HepG2 (cell line): Measurements from ENCODE around the gene NEU4. TPM values are rescaled to one million over a fixed set of nuclear protein-coding genes. Genes with fewer than 3 reads are reported as not detected.
A peak's percentile ranks its signal among the peaks of the same experiment; 100 is the strongest.

Source experiments
- ATAC-seq: fragments of 200-7000 bp; cut with Tn5 transposase; 3 replicates; pipeline ENCODE4 v1.9.1; 2020; ENCODE audit warnings: mild to moderate bottlenecking, moderate library complexity
- BruUV-seq: library from RNA; stranded (reverse); fragments of 400-500 nt; replicated peaks from 2 replicates; lab custom pipeline; 2021; lab: Mats Ljungman, UMichigan
- CTCF ChIA-PET: fragments of 300-600 bp; formaldehyde crosslinking; extraction: SDS; loops from one replicate; lab custom pipeline; 2021; ENCODE audit warnings: low total read pairs, inconsistent platforms, low intra/inter-chr PET ratio; lab: Yijun Ruan, JAX
- POLR2A ChIA-PET: fragments of 350-600 bp; sonication (Branson Sonifier 250); formaldehyde crosslinking; loops from one replicate; lab custom pipeline; 2020; ENCODE audit warnings: antibody characterized with exemption, inconsistent platforms; lab: Yijun Ruan, JAX
- DNase-seq: peaks from one replicate; pipeline ENCODE4 v3.0.0-alpha.2; 2015; ENCODE audit warnings: low spot score
- FAIRE-seq: peaks from 3 replicates; lab custom pipeline; 2011; peaks lifted over from hg19 to GRCh38; lab: Jason Lieb, UNC
- H2AFZ ChIP-seq: one replicate; pipeline ENCODE4 v1.6.1; 2011; ENCODE audit warnings: low read length, inconsistent platforms
- H3K27ac ChIP-seq: fragments of 300-600 bp; 3 replicates; pipeline ENCODE4 v1.8.0; 2011; ENCODE audit warnings: mixed run types, mild to moderate bottlenecking, mixed read lengths, low read length, inconsistent platforms; ENCODE audit not compliant: insufficient read depth; ENCODE audit errors: extremely low read length
- H3K27me3 ChIP-seq, 2 experiments: fragments of 200-600 bp in 1 of 2; 2 replicates in 1 of 2; 3 replicates in 1 of 2; pipeline versions ENCODE4 v1.6.0 to v1.8.0; 2011; ENCODE audit warnings: low read length in 2 of 2, mild to moderate bottlenecking in 2 of 2, moderate library complexity in 2 of 2, inconsistent platforms in 1 of 2; ENCODE audit not compliant: insufficient read depth in 2 of 2, control insufficient read depth in 1 of 2
- H3K36me3 ChIP-seq, 2 experiments: fragments of 200-600 bp in 1 of 2; replicated peaks in 1 of 2; 2 replicates in 1 of 2; 3 replicates in 1 of 2; pipeline versions ENCODE4 v1.5.1 to v1.8.0; 2011; ENCODE audit warnings: low read length in 2 of 2, inconsistent platforms in 1 of 2; ENCODE audit not compliant: insufficient read depth in 2 of 2, control insufficient read depth in 1 of 2
- H3K4me1 ChIP-seq: 2 replicates; pipeline ENCODE4 v1.5.1; 2012; ENCODE audit warnings: low read length, inconsistent platforms; ENCODE audit not compliant: insufficient read depth
- H3K4me2 ChIP-seq: 2 replicates; pipeline ENCODE4 v1.6.0; 2011; ENCODE audit warnings: low read depth, low read length, inconsistent platforms
- H3K4me3 ChIP-seq, 3 experiments: fragments of 200-600 bp in 1 of 3; sonication (generic), shearing (Covaris generic) in 1 of 3; replicated peaks in 1 of 3; 2 replicates each; pipeline ENCODE4 v1.5.1; 2011 to 2016; ENCODE audit warnings: low read length in 3 of 3, inconsistent platforms in 2 of 3, low read depth in 2 of 3, mild to moderate bottlenecking in 2 of 3, control low read depth in 1 of 3, mixed read lengths in 1 of 3; ENCODE audit not compliant: insufficient read depth in 1 of 3
- H3K79me2 ChIP-seq: one replicate; pipeline ENCODE4 v1.6.1; 2011; ENCODE audit warnings: low read length, inconsistent platforms; ENCODE audit not compliant: insufficient read depth
- H3K9ac ChIP-seq: 2 replicates; pipeline ENCODE4 v1.6.0; 2011; ENCODE audit warnings: mild to moderate bottlenecking, low read depth, low read length, inconsistent platforms; ENCODE audit not compliant: insufficient read depth
- H3K9me3 ChIP-seq: 2 replicates; pipeline ENCODE4 v1.5.1; 2012; ENCODE audit warnings: mild to moderate bottlenecking, low read length
- H4K20me1 ChIP-seq: 2 replicates; pipeline ENCODE4 v1.6.0; 2011; ENCODE audit warnings: inconsistent platforms, mild to moderate bottlenecking, low read length, moderate library complexity; ENCODE audit not compliant: insufficient read depth
- MTA1 ChIP-seq: sonication (generic); formaldehyde crosslinking; IDR thresholded peaks from 2 replicates; pipeline ENCODE4 v1.4.0; 2020; ENCODE audit warnings: missing genetic modification reagents, mild to moderate bottlenecking, borderline replicate concordance
- SOX5 ChIP-seq: IDR thresholded peaks from 2 replicates; pipeline ENCODE4 v1.6.1; 2016; ENCODE audit warnings: borderline replicate concordance
- ZNF101 ChIP-seq: sonication (generic); formaldehyde crosslinking; IDR thresholded peaks from 2 replicates; pipeline ENCODE4 v1.4.0; 2020; ENCODE audit warnings: mild to moderate bottlenecking, low read depth, missing genetic modification reagents, borderline replicate concordance
- ZNF432 ChIP-seq: sonication (generic); formaldehyde crosslinking; IDR thresholded peaks from 2 replicates; pipeline ENCODE4 v1.5.0; 2020; ENCODE audit warnings: missing genetic modification reagents, mild to moderate bottlenecking, borderline replicate concordance
- ZNF570 ChIP-seq: sonication (generic); formaldehyde crosslinking; IDR thresholded peaks from 2 replicates; pipeline ENCODE4 v1.4.0; 2020; ENCODE audit warnings: mild to moderate bottlenecking, missing genetic modification reagents, borderline replicate concordance
- ZNF724P ChIP-seq: sonication (generic); formaldehyde crosslinking; IDR thresholded peaks from 2 replicates; pipeline ENCODE4 v1.8.0; 2022; ENCODE audit warnings: missing genetic modification reagents, borderline replicate concordance
- WGBS: methylation state at CpG from one replicate; pipeline ENCODE4 v1.1.6; 2017; ENCODE audit warnings: low lambda C conversion rate; 5-methylcytosine and 5-hydroxymethylcytosine counted together
- in situ Hi-C: cut with HindIII; loops from 2 replicates; pipeline ENCODE4 v1.10.0; 2017; ENCODE audit warnings: low pct_unique_long_range_greater_than_20kb; ENCODE audit not compliant: extremely low pct_ligation_motif_present
- intact Hi-C: fragments of 100-400 bp; cut with micrococcal nuclease; formaldehyde crosslinking; loops from one replicate; pipeline ENCODE4 v1.10.0; 2022; ENCODE audit not compliant: unreplicated experiment
- polyA plus RNA-seq, 8 experiments: library from polyadenylated mRNA; depleted of rRNA in 3 of 8; stranded (reverse) in 7 of 8; unstranded in 1 of 8; fragments of >200 nt; fragmentation: Illumina TruSeq in 4 of 8; extraction: Trizol in 4 of 8; gene quantifications; 2 replicates each; pipeline versions ENCODE4 v1.2.1 to v1.2.3, GENCODE V29; 2011 to 2016; ENCODE audit warnings: low read depth in 4 of 8, missing spikeins in 1 of 8, mixed read lengths in 1 of 8; ENCODE audit not compliant: insufficient read depth in 1 of 8
- total RNA-seq, 5 experiments: library from RNA; depleted of rRNA; stranded (reverse); fragments of >200 nt; fragmentation: Illumina TruSeq; extraction: Trizol; gene quantifications; 2 replicates each; pipeline ENCODE4 v1.2.3, GENCODE V29; 2016; ENCODE audit warnings: low read depth in 1 of 5
- TF ChIP-seq, protein P1 (sequence below): sonication (generic); formaldehyde crosslinking; conservative IDR thresholded peaks from 2 replicates; pipeline ENCODE4 v1.4.0; 2020; ENCODE audit warnings: missing genetic modification reagents
- TF ChIP-seq, protein P2 (sequence below): sonication (generic); formaldehyde crosslinking; IDR thresholded peaks from 2 replicates; pipeline ENCODE4 v1.5.0; 2020; ENCODE audit warnings: missing genetic modification reagents
- TF ChIP-seq, protein P3 (sequence below): sonication (generic); IDR thresholded peaks from 2 replicates; pipeline ENCODE4 v1.6.1; 2016; ENCODE audit warnings: low read depth, borderline replicate concordance
- TF ChIP-seq, protein P4 (sequence below): IDR thresholded peaks from 2 replicates; pipeline ENCODE4 v1.6.1; 2016

NEU4 gene
- total and polyA plus RNA-seq, 2 of the 13 experiments (the other 11 are each of a cell fraction or from before 2014, with no cell fraction given) = 53.5 to 107 TPM

DNA sequence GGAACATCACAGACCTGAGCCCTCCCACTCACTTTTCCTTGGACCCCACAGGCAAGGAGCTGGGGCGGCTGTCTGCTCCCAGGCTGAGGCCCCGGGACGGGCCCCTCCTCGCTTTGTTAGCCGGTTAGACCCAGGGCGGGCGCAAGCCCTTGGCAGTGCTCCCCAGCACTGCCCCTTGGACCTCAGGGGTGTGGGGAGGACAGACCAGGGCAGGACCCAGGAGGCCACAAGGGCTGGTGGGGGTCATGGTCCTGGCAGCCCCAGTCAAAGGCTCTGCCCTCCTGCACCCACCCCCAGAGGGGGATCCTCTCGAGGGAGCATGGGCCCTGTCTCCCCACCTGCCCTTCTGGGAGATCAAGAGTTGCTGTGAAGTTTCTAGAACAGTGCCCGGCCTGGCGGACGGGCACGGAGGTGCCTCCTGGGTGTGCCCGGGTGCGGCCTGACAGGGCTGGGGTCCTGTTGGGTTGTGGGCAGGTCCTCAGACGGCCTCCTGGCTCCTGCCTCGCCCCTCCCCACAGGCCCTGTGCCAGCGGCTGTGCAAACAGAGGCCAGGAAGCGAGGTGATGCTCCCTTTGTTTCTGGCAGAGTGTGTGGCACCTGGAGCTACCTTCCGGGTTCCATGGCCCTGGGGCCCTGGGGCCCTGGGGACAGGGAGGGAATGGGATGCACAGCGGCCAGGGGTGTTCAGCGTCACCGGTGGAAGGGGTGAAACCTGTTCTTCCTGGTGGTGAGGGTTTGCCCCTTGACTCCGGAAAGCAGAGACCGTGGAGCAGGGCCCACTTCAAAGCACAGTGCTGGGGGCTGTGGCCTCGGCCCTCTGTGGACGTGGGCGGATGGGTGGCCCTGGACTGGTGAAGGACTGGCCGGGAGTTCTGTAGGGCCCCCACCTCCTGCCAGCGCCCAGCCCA lies 35.2 kb upstream of the NEU4 start (continued):
- TF ChIP-seq SOX5 (peak; percentile 78), ZNF570 (CRISPR knock-in tag) (no peak), ZNF432 (no peak), ZNF101 (CRISPR knock-in tag) (no peak)
- TF ChIP-seq, protein P1, sequence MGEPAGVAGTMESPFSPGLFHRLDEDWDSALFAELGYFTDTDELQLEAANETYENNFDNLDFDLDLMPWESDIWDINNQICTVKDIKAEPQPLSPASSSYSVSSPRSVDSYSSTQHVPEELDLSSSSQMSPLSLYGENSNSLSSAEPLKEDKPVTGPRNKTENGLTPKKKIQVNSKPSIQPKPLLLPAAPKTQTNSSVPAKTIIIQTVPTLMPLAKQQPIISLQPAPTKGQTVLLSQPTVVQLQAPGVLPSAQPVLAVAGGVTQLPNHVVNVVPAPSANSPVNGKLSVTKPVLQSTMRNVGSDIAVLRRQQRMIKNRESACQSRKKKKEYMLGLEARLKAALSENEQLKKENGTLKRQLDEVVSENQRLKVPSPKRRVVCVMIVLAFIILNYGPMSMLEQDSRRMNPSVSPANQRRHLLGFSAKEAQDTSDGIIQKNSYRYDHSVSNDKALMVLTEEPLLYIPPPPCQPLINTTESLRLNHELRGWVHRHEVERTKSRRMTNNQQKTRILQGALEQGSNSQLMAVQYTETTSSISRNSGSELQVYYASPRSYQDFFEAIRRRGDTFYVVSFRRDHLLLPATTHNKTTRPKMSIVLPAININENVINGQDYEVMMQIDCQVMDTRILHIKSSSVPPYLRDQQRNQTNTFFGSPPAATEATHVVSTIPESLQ (CRISPR knock-in tag) = no peak
- TF ChIP-seq, protein P2, sequence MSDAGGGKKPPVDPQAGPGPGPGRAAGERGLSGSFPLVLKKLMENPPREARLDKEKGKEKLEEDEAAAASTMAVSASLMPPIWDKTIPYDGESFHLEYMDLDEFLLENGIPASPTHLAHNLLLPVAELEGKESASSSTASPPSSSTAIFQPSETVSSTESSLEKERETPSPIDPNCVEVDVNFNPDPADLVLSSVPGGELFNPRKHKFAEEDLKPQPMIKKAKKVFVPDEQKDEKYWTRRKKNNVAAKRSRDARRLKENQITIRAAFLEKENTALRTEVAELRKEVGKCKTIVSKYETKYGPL (CRISPR knock-in tag) = no peak

DNA sequence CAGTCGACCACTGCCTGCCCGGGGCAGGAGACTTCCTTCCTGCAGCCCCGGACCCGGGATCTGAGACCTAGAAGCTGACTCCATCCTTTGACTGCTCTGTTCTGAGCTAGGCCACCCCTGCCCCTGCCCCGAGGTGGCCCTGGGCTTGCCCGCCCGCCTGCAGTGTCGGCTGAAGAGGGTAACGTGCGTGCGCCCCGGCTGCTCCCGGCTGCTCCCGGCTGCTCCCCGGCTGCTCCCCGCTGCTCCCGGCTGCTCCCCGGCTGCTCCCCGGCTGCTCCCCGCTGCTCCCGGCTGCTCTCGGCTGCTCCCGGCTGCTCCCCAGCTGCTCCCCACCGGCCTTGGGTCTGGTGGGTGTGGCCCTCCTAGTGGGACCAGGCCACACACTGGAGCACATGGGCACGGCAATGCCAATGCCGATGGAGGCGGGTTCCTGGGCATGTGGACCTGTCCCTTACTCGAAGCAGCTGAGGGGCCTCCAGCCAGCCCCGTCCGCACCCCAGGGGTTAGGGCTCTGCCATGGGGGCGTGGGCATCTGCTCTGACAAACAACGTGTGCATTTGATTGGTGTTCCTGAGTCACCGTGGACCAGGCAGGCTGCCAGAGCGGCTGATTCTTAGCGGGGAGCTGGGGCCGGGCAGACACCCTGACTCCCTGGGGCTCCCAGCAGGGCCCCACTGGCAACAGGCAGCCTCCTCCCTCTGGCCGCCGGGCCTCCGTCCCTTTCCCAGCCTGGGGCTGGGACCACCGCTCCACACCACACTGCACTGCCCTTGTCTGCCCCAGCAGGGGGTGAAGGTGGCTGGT lies 34.4 kb upstream of the NEU4 start:
- H3K27ac ChIP-seq = peak overlapping the region; percentile 92
- ATAC-seq (peak; percentile 12), DNase-seq (peak; percentile 79), FAIRE-seq (no peak)
- H3K9ac ChIP-seq = peak overlapping the region; percentile 92
- H3K79me2 ChIP-seq = peaks cover 24% of the 10 kb centered on the region
- in situ Hi-C loops = loop anchor here (5.0 kb wide), 1 partner anchor 33 kb away; the partner anchor contains the start of gene NEU4
- H3K4me3 ChIP-seq = peak overlapping the region; percentile 49 to 82 (median 63)
- no peaks in the 10 kb centered on the region; a peak in 1 of 5 replicates for H3K27me3 ChIP-seq
- H3K4me1 ChIP-seq = peaks cover 77% of the 10 kb centered on the region
- ChIA-PET CTCF (no interaction called here), POLR2A (interaction anchor here (0.6 to 8.9 kb wide), 22 partner anchors 12 to 342 kb away, joined by 3 to 218 read pairs (median 6); partner anchors contain the start of genes D2HGDH, DTYMK, ING5 and NEU4)
- H3K9me3 ChIP-seq = no peaks in the 10 kb centered on the region
- WGBS = 5% methylated on average over 16 of the region's 40 CpGs
- BruUV-seq = no TSS peak
- no peaks in the 10 kb centered on the region for H3K36me3 ChIP-seq
- intact Hi-C loops = no loop called here
- H2AFZ ChIP-seq = no peak overlapping the region
- no peaks in the 10 kb centered on the region for H4K20me1 ChIP-seq
- peak overlapping the region; percentile 85 for H3K4me2 ChIP-seq
- no peak; the same call in 1 of the 2 replicates for TF ChIP-seq MTA1 (CRISPR knock-in tag)
- TF ChIP-seq, protein P3, sequence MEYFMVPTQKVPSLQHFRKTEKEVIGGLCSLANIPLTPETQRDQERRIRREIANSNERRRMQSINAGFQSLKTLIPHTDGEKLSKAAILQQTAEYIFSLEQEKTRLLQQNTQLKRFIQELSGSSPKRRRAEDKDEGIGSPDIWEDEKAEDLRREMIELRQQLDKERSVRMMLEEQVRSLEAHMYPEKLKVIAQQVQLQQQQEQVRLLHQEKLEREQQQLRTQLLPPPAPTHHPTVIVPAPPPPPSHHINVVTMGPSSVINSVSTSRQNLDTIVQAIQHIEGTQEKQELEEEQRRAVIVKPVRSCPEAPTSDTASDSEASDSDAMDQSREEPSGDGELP = 0 out of 2 replicates have a peak, but pooled peaks have one; percentile 15
- TF ChIP-seq, protein P4, sequence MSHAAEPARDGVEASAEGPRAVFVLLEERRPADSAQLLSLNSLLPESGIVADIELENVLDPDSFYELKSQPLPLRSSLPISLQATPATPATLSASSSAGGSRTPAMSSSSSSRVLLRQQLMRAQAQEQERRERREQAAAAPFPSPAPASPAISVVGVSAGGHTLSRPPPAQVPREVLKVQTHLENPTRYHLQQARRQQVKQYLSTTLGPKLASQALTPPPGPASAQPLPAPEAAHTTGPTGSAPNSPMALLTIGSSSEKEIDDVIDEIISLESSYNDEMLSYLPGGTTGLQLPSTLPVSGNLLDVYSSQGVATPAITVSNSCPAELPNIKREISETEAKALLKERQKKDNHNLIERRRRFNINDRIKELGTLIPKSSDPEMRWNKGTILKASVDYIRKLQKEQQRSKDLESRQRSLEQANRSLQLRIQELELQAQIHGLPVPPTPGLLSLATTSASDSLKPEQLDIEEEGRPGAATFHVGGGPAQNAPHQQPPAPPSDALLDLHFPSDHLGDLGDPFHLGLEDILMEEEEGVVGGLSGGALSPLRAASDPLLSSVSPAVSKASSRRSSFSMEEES (CRISPR knock-in tag) = peak; percentile 16; the same call in 1 of the 2 replicates
- 0 out of 2 replicates have a peak, but pooled peaks have one; percentile 53 for TF ChIP-seq ZNF724P
